Neural crest cell (in vitro differentiated cells): Measurements from ENCODE around the gene PTPRK. TPM values are rescaled to one million over a fixed set of nuclear protein-coding genes. Genes with fewer than 3 reads are reported as not detected.

Experiments used
- DNase-seq: peaks from one replicate; pipeline ENCODE4 v3.0.0; 2021; ENCODE audit warnings: low read depth, mixed read lengths, low spot score
- H3K27ac Mint-ChIP-seq: one replicate; pipeline ENCODE4 v1.8.0; 2021; ENCODE audit warnings: mild to moderate bottlenecking, mixed read lengths; ENCODE audit not compliant: unreplicated experiment
- H3K27me3 Mint-ChIP-seq: 2 replicates; pipeline ENCODE4 v1.8.0; 2021; ENCODE audit warnings: low read depth, mild to moderate bottlenecking, mixed read lengths
- H3K36me3 Mint-ChIP-seq: 2 replicates; pipeline ENCODE4 v1.8.0; 2021; ENCODE audit warnings: low read depth, mild to moderate bottlenecking, mixed read lengths
- H3K4me1 Mint-ChIP-seq: 2 replicates; pipeline ENCODE4 v1.8.0; 2021; ENCODE audit warnings: mixed read lengths
- H3K4me3 Mint-ChIP-seq: one replicate; pipeline ENCODE4 v1.8.0; 2021; ENCODE audit warnings: mild to moderate bottlenecking, mixed read lengths
- H3K9me3 Mint-ChIP-seq: 2 replicates; pipeline ENCODE4 v1.8.0; 2021; ENCODE audit warnings: mixed read lengths
- total RNA-seq: library from RNA; stranded (reverse); gene quantifications from 2 replicates; pipeline ENCODE4 v1.2.1, GENCODE V29; 2021
- TF ChIP-seq, protein P1 (sequence below): fragments of 200-600 bp; sonication (generic); conservative IDR thresholded peaks from 2 replicates; pipeline ENCODE4 v1.5.0; 2021; ENCODE audit warnings: antibody characterized with exemption, mild to moderate bottlenecking

Gene PTPRK
- total RNA-seq, 1 donor from 2014 or later: 30.8 TPM

DNA sequence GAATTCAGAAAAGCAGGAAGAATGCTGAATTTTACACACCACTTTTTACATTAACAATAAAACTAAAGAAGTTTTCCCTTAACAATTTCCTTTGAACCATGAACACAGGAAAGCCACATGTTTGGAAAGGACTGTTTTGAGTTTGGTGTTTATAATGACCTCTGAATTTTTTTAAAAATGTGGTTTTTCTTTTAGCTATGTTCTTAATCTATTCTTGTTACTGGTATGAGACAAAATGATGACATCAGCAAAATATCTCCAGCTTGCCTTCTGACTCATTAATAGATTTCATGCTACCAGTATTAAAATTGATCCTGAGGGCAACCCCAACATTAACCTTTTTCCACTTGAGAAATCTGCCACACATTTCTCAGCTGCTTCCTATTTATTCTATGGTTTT lies 402.0 kb downstream of the PTPRK start:
- Mint-ChIP-seq H3K27ac (no peak overlapping the region), H3K4me1 (no peaks in the 10 kb centered on the region), H3K4me3 (no peak overlapping the region), H3K27me3 (no peaks in the 10 kb centered on the region), H3K36me3 (no peaks in the 10 kb centered on the region), H3K9me3 (no peaks in the 10 kb centered on the region)
- TF ChIP-seq, protein P1, sequence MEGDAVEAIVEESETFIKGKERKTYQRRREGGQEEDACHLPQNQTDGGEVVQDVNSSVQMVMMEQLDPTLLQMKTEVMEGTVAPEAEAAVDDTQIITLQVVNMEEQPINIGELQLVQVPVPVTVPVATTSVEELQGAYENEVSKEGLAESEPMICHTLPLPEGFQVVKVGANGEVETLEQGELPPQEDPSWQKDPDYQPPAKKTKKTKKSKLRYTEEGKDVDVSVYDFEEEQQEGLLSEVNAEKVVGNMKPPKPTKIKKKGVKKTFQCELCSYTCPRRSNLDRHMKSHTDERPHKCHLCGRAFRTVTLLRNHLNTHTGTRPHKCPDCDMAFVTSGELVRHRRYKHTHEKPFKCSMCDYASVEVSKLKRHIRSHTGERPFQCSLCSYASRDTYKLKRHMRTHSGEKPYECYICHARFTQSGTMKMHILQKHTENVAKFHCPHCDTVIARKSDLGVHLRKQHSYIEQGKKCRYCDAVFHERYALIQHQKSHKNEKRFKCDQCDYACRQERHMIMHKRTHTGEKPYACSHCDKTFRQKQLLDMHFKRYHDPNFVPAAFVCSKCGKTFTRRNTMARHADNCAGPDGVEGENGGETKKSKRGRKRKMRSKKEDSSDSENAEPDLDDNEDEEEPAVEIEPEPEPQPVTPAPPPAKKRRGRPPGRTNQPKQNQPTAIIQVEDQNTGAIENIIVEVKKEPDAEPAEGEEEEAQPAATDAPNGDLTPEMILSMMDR: no peak
- DNase-seq: no peak

DNA sequence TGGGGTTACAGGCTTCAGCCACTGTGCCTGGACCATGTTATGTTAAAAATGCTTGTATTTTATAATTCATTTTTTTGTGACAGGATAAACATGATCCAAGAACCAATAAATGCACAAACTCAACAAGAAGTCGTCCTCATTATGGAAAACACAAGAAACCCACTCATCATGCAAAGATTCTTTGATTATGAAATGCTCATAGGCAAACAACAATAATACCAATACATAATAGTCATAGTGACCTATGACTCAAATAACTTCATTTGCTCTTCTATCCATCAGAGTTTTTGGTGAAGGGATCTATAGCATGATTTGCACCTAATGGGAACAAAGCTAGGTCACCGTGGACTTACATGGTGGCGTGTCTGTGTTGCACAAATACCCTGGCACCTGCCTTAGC lies 402.5 kb downstream of the PTPRK start:
- Mint-ChIP-seq H3K27ac (no peak overlapping the region), H3K4me3 (no peak overlapping the region)
- TF ChIP-seq, protein P1: no peak

DNA sequence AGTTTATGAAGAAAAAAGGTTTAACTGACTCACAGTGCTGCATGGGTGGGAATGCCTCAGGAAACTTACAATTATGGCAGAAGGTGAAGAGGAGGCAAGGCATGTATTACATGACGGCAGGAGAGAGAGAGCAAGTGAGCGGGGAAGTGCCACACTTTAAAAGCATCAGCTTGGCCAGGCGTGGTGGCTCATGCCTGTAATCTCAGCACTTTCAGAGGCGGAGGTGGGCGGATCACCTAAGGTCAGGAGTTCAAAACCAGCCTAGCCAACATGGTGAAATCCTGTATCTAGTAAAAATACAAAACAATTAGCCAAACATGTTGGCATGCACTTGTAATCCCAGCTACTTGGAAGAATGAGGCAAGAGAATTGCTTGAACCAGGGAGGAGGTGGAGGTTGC lies 406.2 kb downstream of the PTPRK start:
- Mint-ChIP-seq H3K4me1 (no peaks in the 10 kb centered on the region), H3K27ac (no peak overlapping the region), H3K36me3 (no peaks in the 10 kb centered on the region), H3K4me3 (no peak overlapping the region), H3K27me3 (no peaks in the 10 kb centered on the region), H3K9me3 (no peaks in the 10 kb centered on the region)
- TF ChIP-seq, protein P1: no peak
- no peak for DNase-seq

More for the DNA sequence above, 402.5 kb downstream of the PTPRK start:
- DNase-seq: no peak
- Mint-ChIP-seq H3K9me3 (no peaks in the 10 kb centered on the region), H3K27me3 (no peaks in the 10 kb centered on the region), H3K4me1 (no peaks in the 10 kb centered on the region), H3K36me3 (no peaks in the 10 kb centered on the region)

DNA sequence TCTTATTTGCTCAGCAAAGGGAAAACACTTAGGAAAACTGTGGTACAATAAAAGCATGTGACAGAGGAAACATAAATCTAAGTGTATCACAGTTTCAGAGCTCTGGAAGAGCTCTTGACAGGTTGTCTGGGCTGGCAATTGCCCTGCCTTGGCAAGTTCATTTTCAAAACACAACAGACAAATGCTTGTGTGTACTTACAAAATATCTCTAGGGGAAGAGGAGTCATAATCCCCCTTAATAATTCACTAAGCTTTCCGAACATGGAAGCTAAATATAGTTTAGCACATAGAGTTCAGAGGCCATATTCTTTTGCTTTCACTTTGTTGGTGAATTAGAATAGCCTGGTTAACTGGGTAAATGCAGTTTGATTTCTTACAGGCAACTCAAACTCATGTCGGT lies 407.9 kb downstream of the PTPRK start:
- no peak overlapping the region for H3K27ac Mint-ChIP-seq
- no peaks in the 10 kb centered on the region for H3K27me3 Mint-ChIP-seq
- no peaks in the 10 kb centered on the region for H3K9me3 Mint-ChIP-seq
- no peak for DNase-seq
- no peaks in the 10 kb centered on the region for H3K36me3 Mint-ChIP-seq
- H3K4me3 Mint-ChIP-seq: no peak overlapping the region
- no peaks in the 10 kb centered on the region for H3K4me1 Mint-ChIP-seq
- TF ChIP-seq, protein P1: no peak

DNA sequence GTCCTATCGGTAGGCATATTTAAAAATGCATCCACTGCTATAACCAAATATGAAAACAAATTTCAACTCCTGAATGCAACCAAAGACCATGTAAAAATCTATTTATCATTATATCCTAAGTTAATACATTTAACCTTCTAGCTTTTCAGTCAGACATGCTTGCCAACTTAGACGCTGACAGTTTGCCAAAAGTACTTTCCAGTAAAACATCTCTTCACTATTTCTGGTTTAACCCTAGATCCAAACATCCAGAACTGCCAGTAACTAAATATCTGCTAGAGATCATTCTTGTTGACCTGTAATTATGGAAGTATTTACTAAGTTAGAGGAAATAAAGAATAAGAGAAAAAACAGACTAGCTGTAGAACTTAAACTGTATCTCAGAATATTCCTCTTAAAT lies 409.3 kb downstream of the PTPRK start:
- no peak overlapping the region for H3K4me3 Mint-ChIP-seq
- no peaks in the 10 kb centered on the region for H3K36me3 Mint-ChIP-seq
- H3K9me3 Mint-ChIP-seq: no peaks in the 10 kb centered on the region
- TF ChIP-seq, protein P1: no peak
- no peaks in the 10 kb centered on the region for H3K27me3 Mint-ChIP-seq
- no peaks in the 10 kb centered on the region for H3K4me1 Mint-ChIP-seq
- no peak overlapping the region for H3K27ac Mint-ChIP-seq
- DNase-seq: no peak

DNA sequence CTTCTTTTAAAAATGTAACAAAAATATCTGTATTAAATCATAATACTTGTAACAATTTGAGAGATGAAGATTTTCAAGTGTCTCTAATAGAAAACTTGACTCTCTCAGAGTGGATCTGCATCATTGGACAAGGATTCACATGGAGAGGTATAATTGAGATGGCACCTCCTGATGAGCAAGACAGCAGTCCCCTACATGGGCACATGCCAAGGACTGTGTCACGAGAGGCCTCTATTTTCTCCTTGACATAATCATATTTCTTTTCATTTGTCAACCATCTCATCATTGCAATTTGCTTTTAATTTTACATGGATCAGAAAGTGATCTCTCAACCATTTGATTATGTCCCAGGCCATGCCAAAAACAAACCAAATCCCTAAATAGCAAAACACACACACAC lies 412.7 kb downstream of the PTPRK start:
- peaks cover 2% of the 10 kb centered on the region for H3K9me3 Mint-ChIP-seq
- peaks cover 2% of the 10 kb centered on the region for H3K36me3 Mint-ChIP-seq
- no peaks in the 10 kb centered on the region for H3K4me1 Mint-ChIP-seq
- no peak overlapping the region for H3K4me3 Mint-ChIP-seq
- TF ChIP-seq, protein P1: no peak
- H3K27me3 Mint-ChIP-seq: no peaks in the 10 kb centered on the region
- no peak for DNase-seq
- no peak overlapping the region for H3K27ac Mint-ChIP-seq
